ENCODE results near the gene SRRM2. TPM values are rescaled to one million over a fixed set of nuclear protein-coding genes. Genes with fewer than 3 reads are reported as not detected.

Gene SRRM2
- total and polyA plus RNA-seq, 2 donors, result 42.4 to 690 TPM

DNA sequence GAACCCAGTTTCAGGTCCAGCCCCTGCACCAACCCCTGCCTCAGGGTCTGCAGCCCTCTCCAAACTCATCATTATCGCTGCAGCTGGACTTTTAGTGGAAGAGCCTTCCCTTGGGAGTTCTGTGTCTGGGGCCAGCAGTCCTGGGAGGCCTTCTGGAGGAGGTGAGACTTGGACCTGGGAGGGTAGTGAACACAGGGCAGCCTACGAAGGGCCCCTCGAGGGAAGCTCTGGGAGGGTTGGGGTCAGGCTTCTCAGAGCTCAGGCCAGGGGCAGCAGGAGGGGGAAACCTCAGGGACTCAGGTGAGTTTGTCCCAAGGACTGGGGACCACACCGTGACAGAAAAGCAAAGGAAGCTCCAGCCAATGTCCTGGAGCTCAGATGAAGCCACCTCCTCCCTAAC, 11.3 kb upstream of the SRRM2 start:
- Histone ChIP-seq H3K27me3 (ENCODE audit: control insufficient read depth in 2 of 2, insufficient read depth in 1 of 2, low read length in 1 of 2) (no peaks in the 10 kb centered on the region), H3K27ac (ENCODE audit: low read depth in 1 of 2, low read length in 1 of 2) (no peak overlapping the region), H3K4me3 (ENCODE audit: low read length in 2 of 2) (no peak overlapping the region), H3K36me3 (ENCODE audit: control insufficient read depth in 2 of 2, insufficient read depth in 2 of 2, low read length in 1 of 2) (no peaks in the 10 kb centered on the region), H3K9me3 (ENCODE audit: control insufficient read depth in 2 of 2, insufficient read depth in 1 of 2, low read length in 1 of 2) (no peaks in the 10 kb centered on the region), H3K4me1 (ENCODE audit: control insufficient read depth in 2 of 2, insufficient read depth in 2 of 2, low read length in 2 of 2) (peaks cover 0 to 16% of the 10 kb centered on the region in 2 donors)
- 95% methylated on average over 4 of the region's 4 CpGs for WGBS
- DNase-seq (ENCODE audit: low read depth in 6 of 9, low spot score in 9 of 9), result no peak

DNA sequence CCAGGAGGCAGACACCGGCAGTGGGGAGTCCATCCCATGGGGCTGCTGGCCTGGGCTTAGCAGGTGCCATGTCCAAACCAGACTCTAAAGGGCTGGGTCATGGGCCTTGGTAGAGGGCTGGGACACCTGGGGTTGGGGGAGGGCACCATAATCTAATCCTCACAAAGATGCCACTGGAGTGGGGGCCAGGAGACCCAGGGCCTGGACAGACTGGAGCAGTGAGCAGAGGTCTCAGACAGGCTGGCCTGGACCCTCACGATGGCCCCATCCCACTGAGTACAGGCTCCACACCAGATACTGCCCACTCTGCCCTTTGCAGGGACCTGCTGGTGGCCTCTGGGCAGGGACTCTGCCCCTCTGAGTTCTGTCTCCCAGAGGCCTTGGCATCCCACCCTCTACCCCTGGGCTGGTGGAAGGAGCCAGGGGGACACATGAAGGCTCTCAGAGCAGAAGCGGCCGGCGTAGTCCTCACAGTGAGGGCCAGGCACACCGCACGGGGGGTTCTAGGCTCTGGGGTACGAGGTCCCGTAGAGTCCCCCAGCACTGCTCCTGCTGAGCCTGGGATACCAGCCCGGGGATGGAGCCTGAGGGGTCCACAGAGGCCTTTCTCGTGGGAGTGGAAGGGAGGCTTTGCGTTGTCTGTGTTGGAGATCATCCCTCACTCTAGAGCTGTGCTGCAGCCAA, 10.0 kb upstream of the SRRM2 start:
- no peaks in the 10 kb centered on the region for H3K9me3 ChIP-seq (ENCODE audit: control insufficient read depth in 2 of 2, insufficient read depth in 1 of 2, low read length in 1 of 2)
- no peak overlapping the region for H3K4me3 ChIP-seq (ENCODE audit: low read length in 2 of 2)
- 96% methylated on average over 12 of the region's 12 CpGs for WGBS
- no peaks in the 10 kb centered on the region for H3K36me3 ChIP-seq (ENCODE audit: control insufficient read depth in 2 of 2, insufficient read depth in 2 of 2, low read length in 1 of 2)
- no peak for DNase-seq (ENCODE audit: low read depth in 6 of 9, low spot score in 9 of 9)
- peaks cover 0 to 16% of the 10 kb centered on the region in 2 donors for H3K4me1 ChIP-seq (ENCODE audit: control insufficient read depth in 2 of 2, insufficient read depth in 2 of 2, low read length in 2 of 2)
- H3K27me3 ChIP-seq (ENCODE audit: control insufficient read depth in 2 of 2, insufficient read depth in 1 of 2, low read length in 1 of 2), result no peaks in the 10 kb centered on the region
- H3K27ac ChIP-seq (ENCODE audit: low read depth in 1 of 2, low read length in 1 of 2), result no peak overlapping the region

DNA sequence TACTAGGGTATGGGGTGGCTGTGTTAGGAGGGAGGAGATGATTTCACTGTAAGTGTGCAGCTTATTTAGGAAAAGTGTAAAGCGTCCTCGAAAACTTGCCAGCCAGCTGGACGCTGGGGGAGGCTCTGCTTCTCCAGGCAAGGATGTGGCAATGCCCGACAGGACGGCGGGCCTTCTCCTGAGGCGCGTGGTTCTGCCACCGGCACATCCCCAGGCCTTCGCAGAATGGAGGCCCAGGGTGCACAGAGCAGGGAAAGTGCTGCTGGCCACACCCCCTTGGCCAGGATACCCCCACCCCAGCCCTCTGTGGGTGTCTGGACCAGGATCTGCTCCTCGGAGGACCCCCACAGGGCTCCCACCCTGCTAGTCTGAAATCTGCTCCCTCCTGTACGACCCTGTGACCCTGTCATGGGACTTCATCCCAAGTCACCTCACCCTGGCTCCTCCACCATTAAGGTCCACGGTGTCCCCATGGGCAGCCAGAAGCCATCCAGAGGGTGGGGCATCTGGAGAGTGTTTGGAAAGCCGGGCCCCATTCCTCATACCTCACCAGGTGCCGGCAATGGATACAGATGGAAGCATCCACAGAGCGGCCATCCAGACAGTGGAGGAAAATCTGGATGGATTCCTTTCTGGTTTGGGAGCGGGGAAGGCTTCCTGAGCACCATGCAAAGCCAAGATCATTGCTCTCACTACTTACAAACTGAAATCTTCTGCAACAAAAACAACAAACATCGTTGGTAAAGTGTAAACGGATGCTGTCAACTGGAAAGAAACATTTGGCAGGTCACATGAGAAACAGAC, 9.2 kb upstream of the SRRM2 start:
- no peak for DNase-seq (ENCODE audit: low read depth in 6 of 9, low spot score in 9 of 9)
- no peaks in the 10 kb centered on the region for H3K9me3 ChIP-seq (ENCODE audit: control insufficient read depth in 2 of 2, insufficient read depth in 1 of 2, low read length in 1 of 2)
- no peaks in the 10 kb centered on the region for H3K36me3 ChIP-seq (ENCODE audit: control insufficient read depth in 2 of 2, insufficient read depth in 2 of 2, low read length in 1 of 2)
- WGBS, result 95% methylated on average over 19 of the region's 19 CpGs
- H3K4me1 ChIP-seq (ENCODE audit: control insufficient read depth in 2 of 2, insufficient read depth in 2 of 2, low read length in 2 of 2), result peaks cover 0 to 16% of the 10 kb centered on the region in 2 donors
- no peak overlapping the region for H3K27ac ChIP-seq (ENCODE audit: low read depth in 1 of 2, low read length in 1 of 2)
- no peak overlapping the region for H3K4me3 ChIP-seq (ENCODE audit: low read length in 2 of 2)
- no peaks in the 10 kb centered on the region for H3K27me3 ChIP-seq (ENCODE audit: control insufficient read depth in 2 of 2, insufficient read depth in 1 of 2, low read length in 1 of 2)

DNA sequence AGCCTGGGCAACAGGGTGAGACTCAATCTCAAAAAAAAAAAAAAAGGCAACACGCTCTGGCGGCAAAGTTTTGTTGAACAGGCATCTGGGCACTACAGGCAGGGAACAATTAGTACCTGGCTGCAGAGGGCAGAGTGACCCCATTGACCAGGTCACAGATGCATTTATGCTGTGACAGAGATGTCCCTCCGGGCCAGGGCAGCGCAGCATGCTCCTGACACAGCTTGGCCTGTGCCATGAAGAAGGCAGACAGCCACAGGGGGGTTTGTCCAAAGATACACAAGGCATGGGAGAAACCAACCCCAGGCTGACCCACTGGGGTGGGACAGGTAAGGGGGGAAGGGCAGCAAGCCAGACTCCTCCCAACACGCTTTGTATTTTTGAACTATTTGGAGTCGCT, 7.7 kb upstream of the SRRM2 start:
- WGBS, result 96% methylated on average over 6 of the region's 6 CpGs
- no peak for DNase-seq (ENCODE audit: low read depth in 6 of 9, low spot score in 9 of 9)
- no peaks in the 10 kb centered on the region for H3K27me3 ChIP-seq (ENCODE audit: control insufficient read depth in 2 of 2, insufficient read depth in 1 of 2, low read length in 1 of 2)
- no peak overlapping the region for H3K4me3 ChIP-seq (ENCODE audit: low read length in 2 of 2)
- H3K27ac ChIP-seq (ENCODE audit: low read depth in 1 of 2, low read length in 1 of 2), result no peak overlapping the region
- no peaks in the 10 kb centered on the region for H3K9me3 ChIP-seq (ENCODE audit: control insufficient read depth in 2 of 2, insufficient read depth in 1 of 2, low read length in 1 of 2)
- peaks cover 0 to 4% of the 10 kb centered on the region in 2 donors for H3K36me3 ChIP-seq (ENCODE audit: control insufficient read depth in 2 of 2, insufficient read depth in 2 of 2, low read length in 1 of 2)
- H3K4me1 ChIP-seq (ENCODE audit: control insufficient read depth in 2 of 2, insufficient read depth in 2 of 2, low read length in 2 of 2), result peaks cover 0 to 9% of the 10 kb centered on the region in 2 donors

DNA sequence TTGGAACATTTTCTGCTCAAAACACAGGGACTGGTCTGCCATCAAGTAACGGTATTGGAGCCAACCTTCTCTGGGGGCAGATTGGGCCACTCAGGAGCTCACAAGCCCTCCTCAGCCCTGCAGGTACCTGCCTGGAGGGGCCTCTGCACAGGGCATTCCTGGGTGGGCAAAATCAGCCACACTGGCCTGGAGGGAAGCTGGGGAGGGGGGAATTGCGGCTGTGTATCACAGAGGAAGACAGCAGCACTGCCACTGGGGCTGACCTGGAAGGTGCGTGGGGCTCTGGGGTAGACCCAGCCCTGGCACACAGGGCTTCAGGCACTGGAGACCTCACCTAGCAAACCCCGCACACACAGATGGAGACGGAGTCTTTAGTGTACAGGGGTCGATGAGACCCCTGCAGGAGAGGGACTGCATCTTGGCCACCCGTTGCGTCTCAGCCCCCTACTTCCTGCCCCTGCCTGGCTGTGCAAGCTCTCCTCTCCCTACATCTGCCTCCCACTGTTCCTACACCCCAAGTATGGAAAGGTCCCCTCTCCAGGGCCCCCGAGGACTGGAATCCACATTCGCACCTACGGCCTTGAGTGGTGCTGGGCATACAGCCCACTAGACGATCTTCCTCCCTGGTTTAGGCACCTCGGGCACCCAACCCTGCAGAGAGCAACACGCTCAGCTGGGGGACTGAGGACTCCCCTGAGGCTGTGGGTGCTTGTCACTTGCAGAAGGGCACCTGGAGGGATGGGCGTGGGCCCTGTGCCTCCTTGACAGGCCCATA, 7.1 kb upstream of the SRRM2 start:
- Histone ChIP-seq H3K4me1 (ENCODE audit: control insufficient read depth in 2 of 2, insufficient read depth in 2 of 2, low read length in 2 of 2) (peaks cover 0 to 3% of the 10 kb centered on the region in 2 donors), H3K27me3 (ENCODE audit: control insufficient read depth in 2 of 2, insufficient read depth in 1 of 2, low read length in 1 of 2) (no peaks in the 10 kb centered on the region), H3K9me3 (ENCODE audit: control insufficient read depth in 2 of 2, insufficient read depth in 1 of 2, low read length in 1 of 2) (no peaks in the 10 kb centered on the region), H3K27ac (ENCODE audit: low read depth in 1 of 2, low read length in 1 of 2) (no peak overlapping the region), H3K4me3 (ENCODE audit: low read length in 2 of 2) (no peak overlapping the region), H3K36me3 (ENCODE audit: control insufficient read depth in 2 of 2, insufficient read depth in 2 of 2, low read length in 1 of 2) (peaks cover 0 to 9% of the 10 kb centered on the region in 2 donors)
- WGBS, result 92% methylated on average over 15 of the region's 15 CpGs
- DNase-seq (ENCODE audit: low read depth in 6 of 9, low spot score in 9 of 9), result no peak

DNA sequence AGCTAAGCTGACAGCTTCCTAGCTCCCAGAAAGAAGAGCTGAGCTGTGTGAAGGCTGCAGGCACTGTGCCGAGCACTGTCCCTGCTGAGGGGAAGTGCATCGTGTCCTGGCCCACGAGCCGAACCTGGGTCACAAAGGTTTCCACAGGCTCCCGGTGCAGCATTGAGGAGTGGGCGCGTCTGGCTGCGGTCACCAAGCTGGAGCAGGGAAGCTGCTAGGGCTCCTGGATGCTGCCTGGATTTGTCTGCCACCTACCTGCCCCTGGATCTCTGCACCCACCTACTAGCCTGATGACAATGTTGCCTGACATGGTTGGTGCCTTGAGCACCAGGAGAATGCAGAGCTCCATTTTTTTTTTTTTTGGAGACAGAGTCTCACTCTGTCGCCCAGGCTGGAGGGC, 6.5 kb upstream of the SRRM2 start:
- no peak overlapping the region for H3K4me3 ChIP-seq (ENCODE audit: low read length in 2 of 2)
- no peak overlapping the region for H3K27ac ChIP-seq (ENCODE audit: low read depth in 1 of 2, low read length in 1 of 2)
- DNase-seq (ENCODE audit: low read depth in 6 of 9, low spot score in 9 of 9), result no peak
- peaks cover 0 to 9% of the 10 kb centered on the region in 2 donors for H3K36me3 ChIP-seq (ENCODE audit: control insufficient read depth in 2 of 2, insufficient read depth in 2 of 2, low read length in 1 of 2)
- 97% methylated on average over 9 of the region's 9 CpGs for WGBS
- H3K9me3 ChIP-seq (ENCODE audit: control insufficient read depth in 2 of 2, insufficient read depth in 1 of 2, low read length in 1 of 2), result no peaks in the 10 kb centered on the region
- peaks cover 0 to 2% of the 10 kb centered on the region in 2 donors for H3K4me1 ChIP-seq (ENCODE audit: control insufficient read depth in 2 of 2, insufficient read depth in 2 of 2, low read length in 2 of 2)
- no peaks in the 10 kb centered on the region for H3K27me3 ChIP-seq (ENCODE audit: control insufficient read depth in 2 of 2, insufficient read depth in 1 of 2, low read length in 1 of 2)

DNA sequence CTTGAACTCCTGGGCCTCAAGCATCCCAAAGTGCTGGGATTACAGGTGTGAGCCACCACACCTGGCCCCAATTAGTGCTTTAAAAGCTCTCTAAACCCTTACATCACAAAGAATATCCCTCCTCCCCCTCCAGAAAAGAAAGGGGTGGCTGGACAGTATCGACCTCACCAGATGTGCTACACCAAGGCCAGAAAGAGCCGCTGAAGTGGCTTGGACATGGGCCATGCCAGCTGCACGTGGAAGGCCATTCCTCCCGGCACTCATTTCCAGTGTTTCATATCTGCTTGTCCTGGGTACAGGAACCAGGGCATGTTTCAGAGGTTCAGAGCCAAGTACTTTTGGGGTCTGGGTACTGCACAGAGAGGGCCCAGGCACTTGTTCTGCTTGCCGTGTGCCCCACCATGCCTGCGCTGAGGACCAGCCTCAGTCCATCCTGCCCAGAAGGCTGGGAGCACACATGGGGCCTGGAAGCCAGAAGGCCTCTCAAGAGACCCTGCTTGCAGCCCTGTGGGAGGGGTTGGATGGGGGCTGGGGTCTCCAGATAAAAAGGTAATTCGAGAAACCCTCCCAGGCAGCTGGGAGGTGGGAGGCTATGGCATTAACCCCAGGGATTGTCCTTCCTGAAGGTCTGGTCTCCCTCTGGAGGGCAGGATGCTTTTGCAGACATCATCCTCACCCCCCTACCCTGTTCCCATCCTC, 3.5 kb upstream of the SRRM2 start:
- Histone ChIP-seq H3K36me3 (ENCODE audit: control insufficient read depth in 2 of 2, insufficient read depth in 2 of 2, low read length in 1 of 2) (peaks cover 0 to 9% of the 10 kb centered on the region in 2 donors), H3K9me3 (ENCODE audit: control insufficient read depth in 2 of 2, insufficient read depth in 1 of 2, low read length in 1 of 2) (peaks cover 0 to 6% of the 10 kb centered on the region in 2 donors), H3K4me3 (ENCODE audit: low read length in 2 of 2) (no peak overlapping the region), H3K27ac (ENCODE audit: low read depth in 1 of 2, low read length in 1 of 2) (no peak overlapping the region), H3K4me1 (ENCODE audit: control insufficient read depth in 2 of 2, insufficient read depth in 2 of 2, low read length in 2 of 2) (peaks cover 5 to 15% of the 10 kb centered on the region in 2 donors), H3K27me3 (ENCODE audit: control insufficient read depth in 2 of 2, insufficient read depth in 1 of 2, low read length in 1 of 2) (no peaks in the 10 kb centered on the region)
- WGBS, result 97% methylated on average over 7 of the region's 7 CpGs
- DNase-seq (ENCODE audit: low read depth in 6 of 9, low spot score in 9 of 9), result no peak

DNA sequence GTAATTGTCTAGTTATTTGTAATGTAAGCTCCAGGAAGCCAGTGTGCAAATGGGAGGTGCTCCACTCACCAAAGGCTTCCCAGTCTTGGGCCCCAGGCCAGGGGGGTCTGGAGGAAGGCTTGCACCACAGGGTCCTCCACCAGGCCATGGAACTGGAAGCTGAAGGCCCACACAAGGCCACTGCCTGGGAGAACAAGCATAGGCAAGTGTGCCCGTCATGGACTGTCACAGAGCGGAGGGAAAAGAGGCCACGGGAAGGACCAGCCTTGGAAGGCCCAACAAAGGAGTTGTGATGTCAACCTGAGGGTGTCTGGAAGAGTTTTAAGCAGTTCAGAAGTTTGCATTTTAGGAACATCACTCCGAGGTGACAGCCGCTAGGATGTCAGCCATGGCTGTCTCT, 3.0 kb upstream of the SRRM2 start:
- no peak overlapping the region for H3K4me3 ChIP-seq (ENCODE audit: low read length in 2 of 2)
- WGBS, result 97% methylated on average over 5 of the region's 5 CpGs
- no peak overlapping the region for H3K27ac ChIP-seq (ENCODE audit: low read depth in 1 of 2, low read length in 1 of 2)
- no peaks in the 10 kb centered on the region for H3K27me3 ChIP-seq (ENCODE audit: control insufficient read depth in 2 of 2, insufficient read depth in 1 of 2, low read length in 1 of 2)
- H3K9me3 ChIP-seq (ENCODE audit: control insufficient read depth in 2 of 2, insufficient read depth in 1 of 2, low read length in 1 of 2), result peaks cover 0 to 6% of the 10 kb centered on the region in 2 donors
- H3K4me1 ChIP-seq (ENCODE audit: control insufficient read depth in 2 of 2, insufficient read depth in 2 of 2, low read length in 2 of 2), result peaks cover 8 to 20% of the 10 kb centered on the region in 2 donors
- no peak for DNase-seq (ENCODE audit: low read depth in 6 of 9, low spot score in 9 of 9)
- H3K36me3 ChIP-seq (ENCODE audit: control insufficient read depth in 2 of 2, insufficient read depth in 2 of 2, low read length in 1 of 2), result peaks cover 4 to 9% of the 10 kb centered on the region in 2 donors

Data from thymus (tissue), 11 donors.